GM18507 (cell line): ENCODE results near the gene AGPAT4.
"Not testable (repeated sequence)": the region's sequence is repeated elsewhere in the genome, so short reads cannot be mapped to it uniquely, and the experiment has no call there.

Experiments
- DNase-seq: peaks from one replicate; pipeline ENCODE4 v3.0.0; 2011; ENCODE audit warnings: low read depth; ENCODE audit not compliant: insufficient read length; ENCODE audit errors: extremely low spot score
- FAIRE-seq: peaks from 2 replicates; lab custom pipeline; 2011; peaks lifted over from hg19 to GRCh38; lab: Jason Lieb, UNC

Gene AGPAT4

DNA sequence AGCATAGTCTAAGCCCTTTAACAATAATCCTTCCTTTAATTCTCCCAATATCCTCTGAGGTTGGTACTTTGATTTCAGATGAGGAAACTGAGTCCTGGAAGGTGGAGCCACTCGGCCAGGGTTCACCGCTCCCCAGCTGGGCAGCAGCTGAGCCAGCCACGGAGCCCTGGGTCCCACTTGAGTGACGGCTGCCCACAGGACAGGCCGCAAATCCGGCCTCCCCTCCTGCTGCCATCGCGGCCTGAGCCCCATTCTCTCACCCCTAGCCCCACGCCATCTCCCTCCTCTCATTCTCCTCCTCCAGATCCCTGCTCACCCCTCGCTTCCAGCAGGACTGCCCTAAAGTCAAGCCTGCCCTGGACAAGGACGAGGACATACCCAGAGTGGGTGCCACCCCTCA lies 41.4 kb downstream of the AGPAT4 start:
- FAIRE-seq (no peak), DNase-seq (no peak)

DNA sequence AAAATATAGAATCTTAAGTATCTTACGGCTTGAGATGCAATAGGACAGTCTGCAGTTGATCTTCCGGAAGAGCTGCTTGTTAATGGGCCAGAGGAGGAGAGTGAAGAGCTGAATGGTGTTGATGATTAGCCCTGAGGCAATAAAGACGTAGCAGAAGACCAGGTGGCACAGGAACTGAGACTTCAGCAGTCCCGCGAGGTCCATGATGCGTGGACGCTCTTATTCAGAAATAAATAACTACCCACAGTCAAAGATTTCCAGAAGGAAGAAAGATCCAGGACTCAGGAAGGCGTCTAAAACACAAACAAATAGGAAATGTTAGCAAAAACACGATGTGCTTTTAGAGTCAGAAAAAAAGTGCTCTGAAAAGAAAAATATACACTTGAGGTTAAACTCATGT lies 41.9 kb downstream of the AGPAT4 start:
- no peak for DNase-seq
- no peak for FAIRE-seq

DNA sequence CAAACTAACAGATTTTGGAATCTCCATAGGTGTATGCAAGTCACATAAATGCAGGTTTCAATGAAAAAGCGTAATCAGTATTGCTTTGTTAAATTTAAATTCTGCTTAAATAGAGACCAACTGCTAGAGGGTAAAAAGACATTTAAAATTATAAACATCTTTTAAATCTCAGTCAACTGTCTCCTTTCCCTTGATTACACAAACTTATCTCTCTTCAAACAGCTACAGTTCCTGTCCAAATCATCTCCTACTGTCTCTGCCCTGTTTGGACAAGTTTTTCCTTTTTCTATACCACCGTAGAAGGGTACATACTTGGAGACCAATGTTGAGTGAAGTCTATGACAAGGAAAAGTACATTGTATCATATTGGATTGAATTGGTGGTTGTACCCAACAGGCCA lies 43.5 kb downstream of the AGPAT4 start:
- FAIRE-seq = no peak
- DNase-seq = no peak

GRCh38 chr6:161228921-161229591 lies 44.8 kb downstream of the AGPAT4 start:
- DNase-seq (no peak), FAIRE-seq (no peak)

DNA sequence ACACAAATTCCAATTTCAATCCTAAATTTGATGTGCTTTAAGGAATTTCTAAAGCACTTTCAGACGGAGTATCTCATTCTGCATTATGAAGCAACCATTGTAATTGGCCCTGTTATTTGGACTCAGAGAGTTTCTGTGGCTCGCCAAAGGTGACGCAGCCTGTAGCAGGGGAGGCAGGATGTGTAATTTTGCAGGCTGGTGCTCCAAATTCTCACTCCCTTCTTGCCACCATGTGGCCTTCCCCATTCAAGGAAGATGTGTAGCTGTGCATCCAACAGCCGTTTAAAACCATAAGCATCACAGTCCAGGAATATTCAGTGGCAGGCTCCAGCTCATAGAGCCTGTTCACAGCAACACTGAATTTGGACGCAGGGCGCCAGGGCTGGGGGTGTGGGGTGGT lies 45.8 kb downstream of the AGPAT4 start:
- FAIRE-seq = no peak
- no peak for DNase-seq

GRCh38 chr6:161227004-161227960 lies 46.6 kb downstream of the AGPAT4 start:
- FAIRE-seq (no peak), DNase-seq (no peak)

DNA sequence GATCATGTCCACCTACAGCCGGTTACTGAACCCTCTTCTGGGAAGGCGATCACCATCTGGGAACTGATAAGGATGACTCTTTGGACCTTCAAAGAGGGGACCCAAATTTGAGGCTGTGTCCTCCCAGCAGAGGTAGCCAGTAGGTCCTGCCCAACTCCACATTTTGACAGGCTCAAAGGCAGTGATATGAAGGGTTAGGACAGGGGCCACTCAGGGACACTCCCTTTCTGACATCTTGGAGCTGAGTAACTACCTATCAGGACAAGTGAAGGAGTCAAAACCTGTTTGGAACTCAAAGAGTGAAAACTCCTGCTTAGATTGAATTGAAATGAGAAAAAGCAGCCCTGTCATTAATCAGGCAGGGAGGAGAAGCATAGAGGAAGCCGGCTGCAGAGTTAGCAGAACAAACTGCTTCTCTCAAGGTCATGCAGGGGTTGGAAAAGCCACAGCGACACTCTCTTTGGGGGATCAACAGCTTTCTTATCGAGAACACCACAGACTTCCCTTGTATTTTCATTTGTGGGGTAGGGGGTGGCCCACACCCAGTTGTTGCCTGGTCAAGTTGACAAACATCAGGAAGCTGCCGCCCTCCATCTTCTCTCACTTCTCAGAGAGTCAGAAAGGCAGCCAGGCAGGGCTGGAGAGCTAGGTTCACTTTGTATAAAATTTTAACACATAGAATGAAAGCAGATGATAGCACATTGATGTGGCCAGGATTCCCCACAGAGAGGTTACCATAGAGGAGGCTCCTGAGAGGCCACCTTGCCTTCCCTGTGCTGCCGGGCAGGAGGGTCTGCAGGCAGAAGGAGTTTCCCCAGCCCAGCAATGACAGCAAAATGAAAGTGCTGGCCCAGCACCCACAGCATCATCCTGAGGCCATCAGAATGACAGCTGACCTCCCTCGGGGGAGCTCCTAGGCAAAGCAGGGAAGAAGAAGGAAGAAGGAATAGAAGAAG lies 47.6 kb downstream of the AGPAT4 start:
- no peak for FAIRE-seq
- DNase-seq = no peak

DNA sequence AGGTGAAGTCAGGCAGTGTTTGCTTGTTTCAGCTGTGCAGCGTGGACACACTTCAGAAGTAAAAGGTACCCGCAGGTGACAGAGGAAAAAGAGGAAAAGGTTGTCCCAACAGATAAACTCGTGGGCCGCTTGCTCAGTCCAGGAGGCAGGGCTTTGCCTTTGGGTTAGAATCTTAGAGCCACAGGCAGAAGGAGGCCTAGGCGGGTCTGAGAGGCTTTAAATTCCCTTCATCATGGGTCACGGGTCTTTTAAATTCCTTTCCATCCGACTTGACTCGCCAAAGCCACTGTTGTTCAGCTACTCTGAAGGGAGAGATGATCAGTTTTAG lies 48.2 kb downstream of the AGPAT4 start:
- FAIRE-seq = no peak
- DNase-seq = no peak

DNA sequence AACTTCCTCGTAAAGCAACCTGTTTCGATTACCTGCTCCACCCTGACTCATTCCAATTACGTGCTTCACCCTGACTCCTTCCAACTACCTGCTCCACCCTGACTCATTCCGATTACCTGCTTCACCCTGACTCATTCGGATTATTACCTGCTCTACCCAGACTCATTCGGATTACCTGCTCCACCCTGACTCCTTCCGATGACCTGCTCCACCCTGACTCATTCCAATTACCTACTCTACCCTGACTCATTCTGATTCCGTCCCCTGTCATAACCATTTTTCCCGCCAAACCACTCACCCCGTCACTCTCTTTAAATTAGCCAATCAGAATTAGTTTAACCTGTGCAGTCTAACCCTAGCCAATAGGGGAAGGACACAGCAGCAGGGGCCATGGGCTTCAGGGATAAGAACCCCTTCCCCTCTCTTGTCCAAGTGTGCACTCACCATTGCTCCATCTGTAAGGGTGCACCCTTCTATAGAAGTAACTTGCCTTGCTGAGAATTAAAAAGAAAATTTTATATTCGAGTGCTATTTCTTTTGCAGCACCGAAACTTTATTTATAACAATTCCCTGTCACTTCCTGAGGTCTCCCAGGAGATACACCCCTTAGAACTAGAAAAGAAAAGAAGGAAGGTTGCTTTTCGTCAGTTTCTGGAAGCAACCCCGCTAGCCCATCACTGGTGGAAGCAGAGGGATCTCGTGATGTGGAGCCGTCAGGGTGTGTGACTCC lies 48.7 kb downstream of the AGPAT4 start:
- not testable (repeated sequence) for DNase-seq, FAIRE-seq

DNA sequence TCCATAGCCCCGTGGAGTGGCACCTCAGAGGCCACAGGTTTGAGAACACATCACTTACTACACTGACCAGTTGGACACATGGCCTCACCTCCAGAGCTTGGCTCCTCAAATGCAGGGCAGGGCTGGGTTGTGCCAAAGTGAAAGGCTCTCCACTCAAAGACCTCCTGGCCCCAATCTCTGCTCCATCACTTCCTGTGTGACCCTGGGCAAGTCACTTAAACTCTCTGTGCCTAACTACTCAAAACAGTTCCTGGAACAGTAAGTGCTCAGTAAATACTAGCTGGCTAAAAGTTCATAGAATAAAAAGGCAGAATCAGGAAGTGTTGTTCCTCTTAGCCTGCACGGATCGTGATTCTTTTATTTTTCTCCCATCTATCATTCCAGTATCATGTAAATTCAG lies 50.2 kb downstream of the AGPAT4 start:
- no peak for FAIRE-seq
- DNase-seq = no peak

GRCh38 chr6:161222706-161223234 lies 51.1 kb downstream of the AGPAT4 start:
- FAIRE-seq = no peak
- no peak for DNase-seq

- no peak for DNase-seq
- no peak for FAIRE-seq
Measured at GRCh38 chr6:161220346-161220745, 53.5 kb downstream of the AGPAT4 start.

GRCh38 chr6:161219680-161220079 lies 54.2 kb downstream of the AGPAT4 start:
- no peak for FAIRE-seq

GRCh38 chr6:161218222-161218621 lies 55.6 kb downstream of the AGPAT4 start:
- DNase-seq (no peak), FAIRE-seq (no peak)

More at GRCh38 chr6:161219680-161220079, 54.2 kb downstream of the AGPAT4 start:
- no peak for DNase-seq

GRCh38 chr6:161217628-161218027 lies 56.2 kb downstream of the AGPAT4 start:
- FAIRE-seq = no peak
- DNase-seq = no peak

DNA sequence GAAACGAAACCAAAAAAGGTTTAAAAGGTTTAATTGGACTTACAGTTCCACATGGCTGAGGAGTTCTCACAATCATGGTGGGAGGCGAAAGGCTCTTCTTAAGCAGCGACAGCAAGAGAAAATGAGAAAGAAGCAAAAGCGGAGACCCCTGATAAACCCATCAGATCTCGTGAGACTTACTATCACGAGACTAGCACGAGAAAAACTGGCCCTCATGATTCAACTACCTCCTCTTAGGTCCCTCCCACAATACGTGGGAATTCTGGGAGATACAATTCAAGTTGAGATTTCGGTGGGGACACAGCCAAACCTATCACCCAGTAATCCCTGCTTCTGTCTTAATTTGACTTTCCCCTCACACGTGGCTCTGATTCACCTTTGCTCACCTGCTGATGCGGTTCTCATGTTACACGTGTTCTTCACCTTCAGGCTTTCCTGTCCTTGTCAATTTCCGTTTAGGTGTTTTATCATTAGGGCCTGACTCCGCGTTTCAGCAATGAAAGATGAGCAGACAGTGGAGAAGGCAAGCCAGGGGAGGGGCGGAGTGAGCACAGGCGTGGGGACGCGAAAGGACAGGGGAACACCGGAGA lies 57.1 kb downstream of the AGPAT4 start:
- no peak for DNase-seq
- no peak for FAIRE-seq

DNA sequence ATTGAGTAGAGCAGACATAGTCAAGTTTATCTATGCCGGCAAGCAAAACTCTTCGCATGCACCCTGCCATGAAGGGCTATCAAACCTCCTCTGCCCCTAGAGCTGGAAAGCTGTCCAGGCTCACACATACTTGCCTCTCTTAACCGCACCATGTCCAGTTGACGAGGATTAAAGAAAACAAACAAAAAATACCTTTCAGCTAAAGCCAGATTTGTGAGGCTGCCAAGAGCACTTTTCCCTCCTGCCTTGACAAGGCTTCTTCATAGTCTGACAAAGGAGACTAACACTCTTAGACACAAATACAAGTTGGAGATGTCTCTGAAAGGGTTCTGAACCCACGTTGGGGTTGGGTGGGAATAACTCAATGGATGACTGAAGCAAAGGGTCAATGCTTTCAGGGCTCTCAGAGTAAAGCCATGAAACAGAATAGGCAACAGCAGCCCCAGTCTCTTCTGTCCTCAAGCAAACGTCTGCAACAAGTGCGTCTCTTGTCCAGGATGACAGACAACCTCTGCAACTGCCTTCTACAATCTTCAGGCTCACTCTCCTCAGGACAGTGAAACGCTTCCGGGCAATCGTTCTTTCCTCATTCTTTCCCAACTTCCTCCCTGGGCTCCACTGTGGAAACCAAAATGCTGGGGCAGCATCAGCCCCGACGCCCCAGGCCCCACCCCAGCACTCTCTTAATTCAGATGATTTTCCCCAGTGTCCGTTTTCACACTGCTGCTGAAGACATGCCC lies 57.8 kb downstream of the AGPAT4 start:
- no peak for FAIRE-seq

DNA sequence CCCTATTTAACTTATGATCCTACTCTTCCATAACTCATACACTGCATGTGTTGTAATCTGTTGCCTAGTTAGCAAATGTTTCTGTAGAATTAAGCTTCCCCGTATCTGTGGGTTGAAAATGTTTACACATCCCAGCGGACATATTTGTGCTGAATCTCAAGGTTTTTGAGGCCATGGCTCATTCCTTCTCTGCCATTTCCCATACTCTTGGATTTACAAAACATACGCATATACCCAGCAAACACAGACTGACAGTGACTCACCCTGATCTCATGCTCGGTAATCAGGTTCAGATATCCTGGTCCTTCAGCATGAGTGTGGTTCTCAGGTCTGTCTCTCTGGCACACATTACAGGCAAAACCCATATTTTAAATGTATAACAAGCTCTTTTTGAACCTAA lies 58.7 kb downstream of the AGPAT4 start:
- no peak for FAIRE-seq
- DNase-seq = no peak

More for the DNA sequence above, 57.8 kb downstream of the AGPAT4 start:
- DNase-seq = no peak
